Upper lobe of left lung (tissue), 6 donors: ENCODE results near the gene PANX2. TPM values are rescaled to one million over a fixed set of nuclear protein-coding genes. Genes with fewer than 3 reads are reported as not detected.

ENCODE experiments used
- ATAC-seq, 2 donors: fragments of 200-7000 bp; cut with Tn5 transposase; one replicate each; pipeline ENCODE4 v1.9.1; 2022; ENCODE audit warnings: mild to moderate bottlenecking in 2 of 2, moderate library complexity in 2 of 2; ENCODE audit not compliant: low FRiP score in 2 of 2
- DNase-seq, 2 donors: peaks; one replicate each; pipeline ENCODE4 v3.0.0-alpha.2; 2019 to 2020
- H3K27ac ChIP-seq, 4 donors: fragments of 200-600 bp; sonication (generic); one replicate each; pipeline ENCODE4 v1.5.1; 2016 to 2019
- H3K27me3 ChIP-seq, 4 donors: fragments of 200-600 bp; sonication (generic); one replicate each; pipeline ENCODE4 v1.5.1; 2017 to 2019
- H3K36me3 ChIP-seq, 4 donors: fragments of 200-600 bp; sonication (generic); one replicate each; pipeline ENCODE4 v1.5.1; 2016 to 2019
- H3K4me1 ChIP-seq, 4 donors: fragments of 200-600 bp; sonication (generic); one replicate each; pipeline ENCODE4 v1.5.1; 2018 to 2019
- H3K4me3 ChIP-seq, 4 donors: fragments of 200-600 bp; sonication (generic); one replicate each; pipeline ENCODE4 v1.5.1; 2017 to 2019; ENCODE audit warnings: mild to moderate bottlenecking in 2 of 4, moderate library complexity in 1 of 4
- H3K9me3 ChIP-seq, 4 donors: fragments of 200-600 bp; sonication (generic); one replicate each; pipeline ENCODE4 v1.5.1; 2018 to 2019
- EP300 ChIP-seq, 4 donors: sonication (generic); formaldehyde crosslinking; IDR thresholded peaks; one replicate each; pipeline ENCODE4 v1.5.1; 2017; ENCODE audit warnings: antibody characterized with exemption in 4 of 4, control low read depth in 2 of 4
- POLR2A ChIP-seq, 4 donors: fragments of 450-650 bp; IDR thresholded peaks; one replicate each; pipeline ENCODE4 v1.5.1; 2016 to 2017; ENCODE audit warnings: antibody characterized with exemption in 4 of 4, mild to moderate bottlenecking in 2 of 4
- POLR2AphosphoS5 ChIP-seq, 2 donors: sonication (generic); formaldehyde crosslinking; IDR thresholded peaks; one replicate each; pipeline ENCODE4 v1.5.1; 2017; ENCODE audit warnings: antibody characterized with exemption in 2 of 2
- WGBS, 2 donors: methylation state at CpG; one replicate each; pipeline ENCODE4 v1.1.5; 2017 to 2018; 5-methylcytosine and 5-hydroxymethylcytosine counted together
- total RNA-seq, 6 donors: library from RNA; depleted of rRNA in 4 of 6; stranded (reverse); fragments of >200 nt in 4 of 6; gene quantifications; one replicate each; pipeline versions ENCODE4 v1.1.0 to v1.2.1, GENCODE V29; 2016 to 2021
- TF ChIP-seq, protein P1 (sequence below), 6 experiments: fragments of 450-650 bp in 4 of 6; fragments of 200-600 bp in 2 of 6; sonication (generic) in 2 of 6; IDR thresholded peaks; one replicate each; pipeline ENCODE4 v1.5.1; 2016 to 2019; ENCODE audit warnings: antibody characterized with exemption in 6 of 6
- donor health status: DM: no; HTN: no; CAD: no; lungs with moderate emphysema.
- donor health status: DM: no; HTN: yes; CAD: no; lungs with severe emphysema.

PANX2 gene
- total RNA-seq, 6 donors from 2014 or later, result 1.9 to 16.8 (median 7.1) TPM

DNA sequence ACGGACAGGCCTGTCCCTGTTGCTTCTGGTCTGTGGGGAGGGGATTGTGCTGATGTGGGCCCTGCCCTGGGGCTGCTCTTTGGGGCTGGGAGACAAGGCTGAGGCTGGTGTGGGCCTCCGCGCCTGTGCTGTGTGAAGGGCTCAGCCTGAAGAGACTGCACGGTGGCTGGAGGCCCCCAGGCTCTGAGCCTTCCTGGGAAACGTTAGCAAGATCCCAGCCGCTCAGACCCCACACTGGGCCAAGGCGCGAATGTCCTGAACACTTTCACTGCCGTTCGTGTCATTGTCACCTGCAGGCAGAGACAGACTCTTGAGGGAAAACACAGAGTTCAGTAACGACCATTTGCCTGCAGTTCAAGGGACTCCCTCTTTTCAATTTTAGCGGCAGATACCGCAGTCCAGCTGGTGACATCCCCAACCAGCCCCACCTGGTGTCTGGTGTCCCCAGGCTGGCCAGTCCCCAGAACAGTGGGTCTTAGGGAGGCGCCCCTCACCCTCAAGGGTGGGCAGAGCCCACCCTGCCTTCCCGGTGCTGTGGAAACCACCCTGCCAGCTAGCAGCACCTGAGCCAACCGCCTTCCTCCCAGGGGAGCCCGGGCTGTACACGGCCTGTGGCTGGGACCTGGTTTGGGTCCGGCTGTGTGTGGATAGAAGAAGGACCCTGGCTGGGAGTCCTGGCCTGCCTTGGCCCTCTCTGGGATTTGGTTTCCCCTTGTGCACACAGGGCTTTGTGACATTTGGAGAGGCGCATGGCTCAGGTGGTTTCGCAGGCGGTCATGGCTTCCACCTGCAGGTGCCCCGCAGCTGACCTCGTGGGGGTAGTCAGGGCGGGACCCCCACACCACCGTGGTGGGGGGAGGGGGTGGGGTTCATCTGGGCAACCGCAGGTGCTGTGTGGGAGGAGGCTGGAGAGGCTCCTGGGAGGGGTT lies 5.7 kb downstream of the PANX2 start:
- Histone ChIP-seq H3K9me3 (no peaks in the 10 kb centered on the region), H3K4me1 (peaks cover under 1 to 4% (median under 1%) of the 10 kb centered on the region in 4 donors), H3K27ac (no peak overlapping the region), H3K36me3 (no peaks in the 10 kb centered on the region), H3K4me3 (no peak overlapping the region), H3K27me3 (peaks cover 0 to 4% (median under 1%) of the 10 kb centered on the region in 4 donors)
- DNase-seq (peak in 1 of 2 donors; percentile 58), ATAC-seq (no peak)
- 77 to 88% methylated on average over 13 to 20 of the region's 27 CpGs for WGBS, 2 donors
- TF ChIP-seq EP300 (IDR thresholded peaks at IDR 0.05) (no peak), POLR2AphosphoS5 (IDR thresholded peaks at IDR 0.05) (no peak), POLR2A (IDR thresholded peaks at IDR 0.05) (no peak)
- TF ChIP-seq, protein P1, sequence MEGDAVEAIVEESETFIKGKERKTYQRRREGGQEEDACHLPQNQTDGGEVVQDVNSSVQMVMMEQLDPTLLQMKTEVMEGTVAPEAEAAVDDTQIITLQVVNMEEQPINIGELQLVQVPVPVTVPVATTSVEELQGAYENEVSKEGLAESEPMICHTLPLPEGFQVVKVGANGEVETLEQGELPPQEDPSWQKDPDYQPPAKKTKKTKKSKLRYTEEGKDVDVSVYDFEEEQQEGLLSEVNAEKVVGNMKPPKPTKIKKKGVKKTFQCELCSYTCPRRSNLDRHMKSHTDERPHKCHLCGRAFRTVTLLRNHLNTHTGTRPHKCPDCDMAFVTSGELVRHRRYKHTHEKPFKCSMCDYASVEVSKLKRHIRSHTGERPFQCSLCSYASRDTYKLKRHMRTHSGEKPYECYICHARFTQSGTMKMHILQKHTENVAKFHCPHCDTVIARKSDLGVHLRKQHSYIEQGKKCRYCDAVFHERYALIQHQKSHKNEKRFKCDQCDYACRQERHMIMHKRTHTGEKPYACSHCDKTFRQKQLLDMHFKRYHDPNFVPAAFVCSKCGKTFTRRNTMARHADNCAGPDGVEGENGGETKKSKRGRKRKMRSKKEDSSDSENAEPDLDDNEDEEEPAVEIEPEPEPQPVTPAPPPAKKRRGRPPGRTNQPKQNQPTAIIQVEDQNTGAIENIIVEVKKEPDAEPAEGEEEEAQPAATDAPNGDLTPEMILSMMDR (IDR thresholded peaks at IDR 0.05), result no peak

DNA sequence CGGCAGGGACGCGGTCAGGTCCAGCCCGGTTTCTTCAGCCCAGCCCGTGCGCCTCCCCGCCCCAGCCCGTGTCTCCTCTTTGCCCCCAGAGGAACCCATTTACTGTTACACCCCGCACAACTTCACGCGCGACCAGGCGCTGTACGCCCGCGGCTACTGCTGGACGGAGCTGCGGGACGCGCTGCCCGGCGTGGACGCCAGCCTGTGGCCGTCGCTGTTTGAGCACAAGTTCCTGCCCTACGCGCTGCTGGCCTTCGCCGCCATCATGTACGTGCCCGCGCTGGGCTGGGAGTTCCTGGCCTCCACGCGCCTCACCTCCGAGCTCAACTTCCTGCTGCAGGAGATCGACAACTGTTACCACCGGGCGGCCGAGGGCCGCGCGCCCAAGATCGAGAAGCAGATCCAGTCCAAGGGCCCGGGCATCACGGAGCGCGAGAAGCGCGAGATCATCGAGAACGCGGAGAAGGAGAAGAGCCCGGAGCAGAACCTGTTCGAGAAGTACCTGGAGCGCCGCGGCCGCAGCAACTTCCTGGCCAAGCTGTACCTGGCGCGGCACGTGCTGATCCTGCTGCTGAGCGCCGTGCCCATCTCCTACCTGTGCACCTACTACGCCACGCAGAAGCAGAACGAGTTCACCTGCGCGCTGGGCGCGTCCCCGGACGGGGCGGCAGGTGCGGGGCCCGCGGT lies 6.5 kb downstream of the PANX2 start:
- Histone ChIP-seq H3K4me3 (no peak overlapping the region), H3K9me3 (no peaks in the 10 kb centered on the region), H3K36me3 (no peaks in the 10 kb centered on the region), H3K27me3 (no peaks in the 10 kb centered on the region), H3K4me1 (no peaks in the 10 kb centered on the region), H3K27ac (no peak overlapping the region)
- DNase-seq (peak in 1 of 2 donors; percentile 84), ATAC-seq (no peak)
- WGBS, 2 donors, result 94 to 97% methylated on average over 65 to 76 of the region's 76 CpGs
- TF ChIP-seq POLR2A (IDR thresholded peaks at IDR 0.05) (no peak), EP300 (IDR thresholded peaks at IDR 0.05) (no peak), POLR2AphosphoS5 (IDR thresholded peaks at IDR 0.05) (no peak)
- TF ChIP-seq, protein P1 (IDR thresholded peaks at IDR 0.05), result no peak

DNA sequence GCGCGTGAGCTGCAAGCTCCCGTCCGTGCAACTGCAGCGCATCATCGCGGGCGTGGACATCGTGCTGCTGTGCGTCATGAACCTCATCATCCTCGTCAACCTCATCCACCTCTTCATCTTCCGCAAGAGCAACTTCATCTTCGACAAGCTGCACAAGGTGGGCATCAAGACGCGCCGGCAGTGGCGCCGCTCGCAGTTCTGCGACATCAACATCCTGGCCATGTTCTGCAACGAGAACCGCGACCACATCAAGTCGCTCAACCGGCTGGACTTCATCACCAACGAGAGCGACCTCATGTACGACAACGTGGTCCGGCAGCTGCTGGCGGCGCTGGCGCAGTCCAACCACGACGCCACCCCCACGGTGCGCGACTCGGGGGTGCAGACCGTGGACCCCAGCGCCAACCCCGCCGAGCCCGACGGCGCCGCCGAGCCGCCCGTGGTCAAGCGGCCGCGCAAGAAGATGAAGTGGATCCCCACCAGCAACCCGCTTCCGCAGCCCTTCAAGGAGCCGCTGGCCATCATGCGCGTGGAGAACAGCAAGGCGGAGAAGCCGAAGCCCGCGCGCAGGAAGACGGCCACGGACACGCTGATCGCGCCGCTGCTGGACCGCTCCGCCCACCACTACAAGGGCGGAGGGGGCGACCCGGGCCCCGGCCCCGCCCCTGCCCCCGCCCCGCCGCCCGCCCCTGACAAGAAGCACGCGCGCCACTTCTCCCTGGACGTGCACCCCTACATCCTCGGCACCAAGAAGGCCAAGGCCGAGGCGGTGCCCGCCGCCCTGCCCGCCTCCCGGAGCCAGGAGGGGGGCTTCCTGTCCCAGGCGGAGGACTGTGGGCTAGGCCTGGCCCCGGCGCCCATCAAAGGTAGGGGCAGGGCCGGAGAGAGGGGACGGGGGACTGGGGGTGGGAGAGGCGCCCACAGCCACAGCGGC lies 7.3 kb downstream of the PANX2 start:
- WGBS, 2 donors, result 74 to 85% methylated on average over 62 to 71 of the region's 98 CpGs
- H3K27me3 ChIP-seq, result no peaks in the 10 kb centered on the region
- no peak for ATAC-seq
- TF ChIP-seq, protein P1 (IDR thresholded peaks at IDR 0.05), result no peak
- TF ChIP-seq EP300 (IDR thresholded peaks at IDR 0.05) (no peak), POLR2AphosphoS5 (IDR thresholded peaks at IDR 0.05) (no peak), POLR2A (IDR thresholded peaks at IDR 0.05) (no peak)
- H3K27ac ChIP-seq, result no peak overlapping the region
- no peaks in the 10 kb centered on the region for H3K36me3 ChIP-seq
- H3K9me3 ChIP-seq, result no peaks in the 10 kb centered on the region
- no peak overlapping the region for H3K4me3 ChIP-seq
- peaks cover 0 to 2% (median 0%) of the 10 kb centered on the region in 4 donors for H3K4me1 ChIP-seq
- DNase-seq, result peak in 1 of 2 donors; percentile 82

DNA sequence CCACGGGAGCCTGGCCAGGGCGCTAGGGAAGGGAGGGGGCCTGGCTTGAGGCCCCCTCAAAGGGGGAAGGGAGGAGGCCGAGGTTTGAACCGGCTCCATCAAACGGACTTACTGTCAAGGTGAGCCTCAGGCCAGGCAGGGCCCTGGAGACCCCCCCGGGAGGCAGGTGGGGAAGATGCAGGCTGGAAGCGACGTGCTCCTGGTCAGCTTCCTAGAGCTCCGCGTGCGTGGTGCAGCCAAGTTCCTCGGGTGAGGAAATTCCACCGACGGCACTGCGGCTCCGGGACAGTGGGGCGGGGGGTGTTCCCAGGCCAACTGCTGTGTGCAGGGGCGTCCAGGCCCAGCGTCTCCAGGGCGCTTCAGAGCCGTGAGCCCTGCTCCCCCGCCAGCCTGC lies 7.9 kb downstream of the PANX2 start:
- no peaks in the 10 kb centered on the region for H3K9me3 ChIP-seq
- no peaks in the 10 kb centered on the region for H3K36me3 ChIP-seq
- H3K27me3 ChIP-seq, result no peaks in the 10 kb centered on the region
- 78% methylated on average over 14 of the region's 22 CpGs; no CpG with 5 or more reads in 1 of the 2 donors for WGBS, 2 donors
- ATAC-seq (no peak), DNase-seq (no peak)
- peaks cover under 1 to 9% (median 5%) of the 10 kb centered on the region in 4 donors for H3K4me1 ChIP-seq
- no peak overlapping the region for H3K27ac ChIP-seq
- no peak overlapping the region for H3K4me3 ChIP-seq
- TF ChIP-seq POLR2AphosphoS5 (IDR thresholded peaks at IDR 0.05) (no peak), POLR2A (IDR thresholded peaks at IDR 0.05) (no peak), EP300 (IDR thresholded peaks at IDR 0.05) (no peak)
- TF ChIP-seq, protein P1 (IDR thresholded peaks at IDR 0.05), result no peak
